WERI-Rb-1 (cell line): ENCODE data around the gene STK32A.

Experiments used
- DNase-seq: peaks from one replicate; pipeline ENCODE4 v3.0.0-alpha.2; 2020
- H3K27ac ChIP-seq: fragments of 250-450 bp; sonication (Bioruptor Pico); 2 replicates; pipeline ENCODE4 v1.5.1; 2020; ENCODE audit warnings: mild to moderate bottlenecking, moderate library complexity
- H3K27me3 ChIP-seq: fragments of 250-450 bp; sonication (Bioruptor Pico); 2 replicates; pipeline ENCODE4 v1.5.1; 2021; ENCODE audit warnings: mild to moderate bottlenecking, low read depth, moderate library complexity; ENCODE audit not compliant: insufficient read depth, severe bottlenecking
- H3K36me3 ChIP-seq: fragments of 250-450 bp; sonication (Bioruptor Pico); 2 replicates; pipeline ENCODE4 v1.5.1; 2020; ENCODE audit warnings: mild to moderate bottlenecking, moderate library complexity
- H3K4me3 ChIP-seq: 2 replicates; pipeline ENCODE4 v1.5.1; 2011; ENCODE audit warnings: low read depth, mild to moderate bottlenecking, control low read depth, low read length
- H3K9me3 ChIP-seq: fragments of 250-450 bp; sonication (Bioruptor Pico); 2 replicates; pipeline ENCODE4 v1.5.1; 2021; ENCODE audit warnings: mild to moderate bottlenecking, moderate library complexity; ENCODE audit not compliant: severe bottlenecking
- CTCF ChIP-seq: IDR thresholded peaks from 2 replicates; pipeline ENCODE4 v1.5.1; 2011; ENCODE audit warnings: low read depth, mild to moderate bottlenecking, control low read depth, inconsistent platforms, low read length

The STK32A gene

GRCh38 chr5:147381555-147381954 is 146.7 kb downstream of the STK32A start:
- no peak overlapping the region for H3K4me3 ChIP-seq
- H3K36me3 ChIP-seq: no peaks in the 10 kb centered on the region
- H3K27ac ChIP-seq: no peak overlapping the region
- TF ChIP-seq CTCF: no peak
- DNase-seq: no peak
- H3K9me3 ChIP-seq: no peaks in the 10 kb centered on the region
- no peaks in the 10 kb centered on the region for H3K27me3 ChIP-seq

DNA sequence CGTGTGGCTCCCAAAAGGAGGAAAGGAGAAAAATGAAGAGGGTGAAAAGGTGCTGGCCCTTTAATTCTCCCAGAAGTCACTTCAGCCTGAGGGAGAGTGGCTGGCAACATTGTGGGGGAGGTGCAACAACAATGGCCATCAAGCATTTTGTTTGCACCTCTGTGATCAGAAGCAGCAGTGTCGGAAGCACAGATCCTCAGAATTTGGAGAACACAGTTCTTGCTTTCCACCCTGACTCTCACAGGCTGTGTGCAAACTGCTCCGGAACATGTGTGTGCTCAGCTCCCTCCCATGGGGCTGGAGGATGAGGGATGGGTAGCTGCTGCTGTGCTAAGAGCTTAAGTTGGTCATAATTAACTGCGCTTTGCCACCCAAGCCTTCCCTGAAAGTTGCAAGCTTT is 147.9 kb downstream of the STK32A start:
- Histone ChIP-seq H3K27ac (no peak overlapping the region), H3K9me3 (no peaks in the 10 kb centered on the region), H3K27me3 (no peaks in the 10 kb centered on the region), H3K36me3 (no peaks in the 10 kb centered on the region), H3K4me3 (no peak overlapping the region)
- TF ChIP-seq CTCF: no peak
- no peak for DNase-seq

GRCh38 chr5:147384346-147385193 is 149.7 kb downstream of the STK32A start:
- Histone ChIP-seq H3K4me3 (no peak overlapping the region), H3K36me3 (no peaks in the 10 kb centered on the region; the same call in 1 of the 2 replicates), H3K27ac (no peak overlapping the region), H3K27me3 (no peaks in the 10 kb centered on the region), H3K9me3 (no peaks in the 10 kb centered on the region)
- no peak for TF ChIP-seq CTCF
- peak; percentile 62 for DNase-seq

GRCh38 chr5:147387109-147387508 is 152.3 kb downstream of the STK32A start:
- Histone ChIP-seq H3K4me3 (no peak overlapping the region), H3K36me3 (peaks cover 16% of the 10 kb centered on the region), H3K27me3 (no peaks in the 10 kb centered on the region), H3K27ac (no peak overlapping the region), H3K9me3 (no peaks in the 10 kb centered on the region)
- TF ChIP-seq CTCF: no peak
- no peak for DNase-seq

- Histone ChIP-seq H3K36me3 (peaks cover 29% of the 10 kb centered on the region), H3K4me3 (no peak overlapping the region), H3K9me3 (no peaks in the 10 kb centered on the region), H3K27ac (no peak overlapping the region), H3K27me3 (no peaks in the 10 kb centered on the region)
- DNase-seq: no peak
- TF ChIP-seq CTCF: no peak
Observed at GRCh38 chr5:147388184-147389108, 153.6 kb downstream of the STK32A start.
